ENCODE measurements around the gene RNF130. TPM values are rescaled to one million over a fixed set of nuclear protein-coding genes. Genes with fewer than 3 reads are reported as not detected.

RNF130 gene
- total and polyA plus RNA-seq, 4 donors, result 24.9 to 93.1 (median 51.4) TPM

DNA sequence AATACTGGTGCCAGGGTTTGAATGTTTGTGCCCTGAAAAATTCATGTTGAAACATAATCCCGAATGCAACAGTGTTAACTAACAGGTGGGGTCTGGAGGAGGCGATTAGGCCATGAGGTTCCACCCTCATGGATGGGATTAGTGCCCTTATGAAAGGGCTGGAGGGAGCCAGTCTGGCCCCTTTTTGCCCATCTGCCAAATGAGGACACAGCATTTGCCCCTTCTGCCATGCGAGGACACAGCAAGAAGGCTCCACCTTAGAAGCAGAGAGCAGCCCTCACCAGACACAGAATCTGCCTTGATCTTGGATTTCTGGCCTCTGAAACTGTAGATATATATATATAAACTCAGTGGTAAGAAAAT lies 32.6 kb upstream of the RNF130 start:
- DNase-seq (ENCODE audit: low spot score), result no peak
- H3K4me3 ChIP-seq (ENCODE audit: low read depth in 1 of 3, low read length in 3 of 3), result no peak overlapping the region
- TF ChIP-seq, protein P1, sequence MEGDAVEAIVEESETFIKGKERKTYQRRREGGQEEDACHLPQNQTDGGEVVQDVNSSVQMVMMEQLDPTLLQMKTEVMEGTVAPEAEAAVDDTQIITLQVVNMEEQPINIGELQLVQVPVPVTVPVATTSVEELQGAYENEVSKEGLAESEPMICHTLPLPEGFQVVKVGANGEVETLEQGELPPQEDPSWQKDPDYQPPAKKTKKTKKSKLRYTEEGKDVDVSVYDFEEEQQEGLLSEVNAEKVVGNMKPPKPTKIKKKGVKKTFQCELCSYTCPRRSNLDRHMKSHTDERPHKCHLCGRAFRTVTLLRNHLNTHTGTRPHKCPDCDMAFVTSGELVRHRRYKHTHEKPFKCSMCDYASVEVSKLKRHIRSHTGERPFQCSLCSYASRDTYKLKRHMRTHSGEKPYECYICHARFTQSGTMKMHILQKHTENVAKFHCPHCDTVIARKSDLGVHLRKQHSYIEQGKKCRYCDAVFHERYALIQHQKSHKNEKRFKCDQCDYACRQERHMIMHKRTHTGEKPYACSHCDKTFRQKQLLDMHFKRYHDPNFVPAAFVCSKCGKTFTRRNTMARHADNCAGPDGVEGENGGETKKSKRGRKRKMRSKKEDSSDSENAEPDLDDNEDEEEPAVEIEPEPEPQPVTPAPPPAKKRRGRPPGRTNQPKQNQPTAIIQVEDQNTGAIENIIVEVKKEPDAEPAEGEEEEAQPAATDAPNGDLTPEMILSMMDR (IDR thresholded peaks at IDR 0.05; ENCODE audit: low read depth, low read length, missing input control), result no peak
- TF ChIP-seq RXRA (IDR thresholded peaks at IDR 0.05) (no peak), JUND (IDR thresholded peaks at IDR 0.05) (no peak)
- TF ChIP-seq, protein P2, sequence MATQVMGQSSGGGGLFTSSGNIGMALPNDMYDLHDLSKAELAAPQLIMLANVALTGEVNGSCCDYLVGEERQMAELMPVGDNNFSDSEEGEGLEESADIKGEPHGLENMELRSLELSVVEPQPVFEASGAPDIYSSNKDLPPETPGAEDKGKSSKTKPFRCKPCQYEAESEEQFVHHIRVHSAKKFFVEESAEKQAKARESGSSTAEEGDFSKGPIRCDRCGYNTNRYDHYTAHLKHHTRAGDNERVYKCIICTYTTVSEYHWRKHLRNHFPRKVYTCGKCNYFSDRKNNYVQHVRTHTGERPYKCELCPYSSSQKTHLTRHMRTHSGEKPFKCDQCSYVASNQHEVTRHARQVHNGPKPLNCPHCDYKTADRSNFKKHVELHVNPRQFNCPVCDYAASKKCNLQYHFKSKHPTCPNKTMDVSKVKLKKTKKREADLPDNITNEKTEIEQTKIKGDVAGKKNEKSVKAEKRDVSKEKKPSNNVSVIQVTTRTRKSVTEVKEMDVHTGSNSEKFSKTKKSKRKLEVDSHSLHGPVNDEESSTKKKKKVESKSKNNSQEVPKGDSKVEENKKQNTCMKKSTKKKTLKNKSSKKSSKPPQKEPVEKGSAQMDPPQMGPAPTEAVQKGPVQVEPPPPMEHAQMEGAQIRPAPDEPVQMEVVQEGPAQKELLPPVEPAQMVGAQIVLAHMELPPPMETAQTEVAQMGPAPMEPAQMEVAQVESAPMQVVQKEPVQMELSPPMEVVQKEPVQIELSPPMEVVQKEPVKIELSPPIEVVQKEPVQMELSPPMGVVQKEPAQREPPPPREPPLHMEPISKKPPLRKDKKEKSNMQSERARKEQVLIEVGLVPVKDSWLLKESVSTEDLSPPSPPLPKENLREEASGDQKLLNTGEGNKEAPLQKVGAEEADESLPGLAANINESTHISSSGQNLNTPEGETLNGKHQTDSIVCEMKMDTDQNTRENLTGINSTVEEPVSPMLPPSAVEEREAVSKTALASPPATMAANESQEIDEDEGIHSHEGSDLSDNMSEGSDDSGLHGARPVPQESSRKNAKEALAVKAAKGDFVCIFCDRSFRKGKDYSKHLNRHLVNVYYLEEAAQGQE (IDR thresholded peaks at IDR 0.05), result no peak
- no peak overlapping the region for H3K27ac ChIP-seq (ENCODE audit: low read depth in 1 of 2, low read length in 2 of 2)
- H3K27me3 ChIP-seq (ENCODE audit: control insufficient read depth in 4 of 4, insufficient read depth in 4 of 4, low read length in 3 of 4), result no peaks in the 10 kb centered on the region
- H3K9me3 ChIP-seq (ENCODE audit: control insufficient read depth in 4 of 4, low read length in 3 of 4), result peaks cover 0 to 6% (median under 1%) of the 10 kb centered on the region in 4 donors
- WGBS, result 94% methylated on average over 3 of the region's 3 CpGs
- no peaks in the 10 kb centered on the region for H3K4me1 ChIP-seq (ENCODE audit: control insufficient read depth in 4 of 4, insufficient read depth in 4 of 4, low read length in 3 of 4)
- H3K36me3 ChIP-seq (ENCODE audit: control insufficient read depth in 4 of 4, insufficient read depth in 3 of 4, low read depth in 1 of 4, low read length in 3 of 4), result no peaks in the 10 kb centered on the region
- H3K9ac ChIP-seq (ENCODE audit: low read depth in 1 of 2, low read length in 2 of 2), result no peak overlapping the region

DNA sequence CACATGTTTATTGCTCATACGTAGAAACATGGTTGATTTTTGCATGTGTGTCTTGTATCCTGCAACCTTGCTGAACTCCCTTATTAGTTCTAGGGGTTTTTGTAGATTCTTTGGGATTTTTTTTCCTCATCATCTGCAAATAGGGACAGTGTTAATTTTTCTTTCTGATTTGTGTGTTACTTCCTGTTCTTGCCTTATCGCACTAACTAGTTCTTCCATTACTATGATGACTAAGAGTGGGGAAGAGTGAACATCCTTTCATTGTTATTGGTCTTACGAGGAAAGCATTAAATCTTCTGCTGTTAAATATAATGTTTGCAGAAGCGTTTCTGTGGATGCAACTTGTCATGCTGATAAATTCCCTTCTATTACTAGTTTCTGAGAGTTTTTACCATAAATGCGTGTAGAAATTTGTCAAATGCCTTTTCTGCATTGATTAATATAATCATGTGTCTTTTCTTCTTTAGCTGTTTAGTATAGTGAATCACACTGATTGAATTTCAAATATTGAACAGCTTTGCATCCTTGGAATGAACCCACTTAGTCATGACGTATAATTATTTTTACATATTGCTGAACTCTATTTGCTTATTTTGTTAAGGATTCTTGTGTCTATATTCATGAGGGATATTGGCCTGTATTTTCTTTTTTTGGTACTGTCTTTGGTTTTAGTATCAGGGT lies 32.1 kb upstream of the RNF130 start:
- WGBS, result 86% methylated on average over 6 of the region's 6 CpGs
- TF ChIP-seq FOXA1 (IDR thresholded peaks at IDR 0.05), result no peak
- TF ChIP-seq HNF4A (conservative IDR thresholded peaks at IDR 0.05), result no peak
- no peak for TF ChIP-seq JUND (IDR thresholded peaks at IDR 0.05)
- TF ChIP-seq, protein P3, sequence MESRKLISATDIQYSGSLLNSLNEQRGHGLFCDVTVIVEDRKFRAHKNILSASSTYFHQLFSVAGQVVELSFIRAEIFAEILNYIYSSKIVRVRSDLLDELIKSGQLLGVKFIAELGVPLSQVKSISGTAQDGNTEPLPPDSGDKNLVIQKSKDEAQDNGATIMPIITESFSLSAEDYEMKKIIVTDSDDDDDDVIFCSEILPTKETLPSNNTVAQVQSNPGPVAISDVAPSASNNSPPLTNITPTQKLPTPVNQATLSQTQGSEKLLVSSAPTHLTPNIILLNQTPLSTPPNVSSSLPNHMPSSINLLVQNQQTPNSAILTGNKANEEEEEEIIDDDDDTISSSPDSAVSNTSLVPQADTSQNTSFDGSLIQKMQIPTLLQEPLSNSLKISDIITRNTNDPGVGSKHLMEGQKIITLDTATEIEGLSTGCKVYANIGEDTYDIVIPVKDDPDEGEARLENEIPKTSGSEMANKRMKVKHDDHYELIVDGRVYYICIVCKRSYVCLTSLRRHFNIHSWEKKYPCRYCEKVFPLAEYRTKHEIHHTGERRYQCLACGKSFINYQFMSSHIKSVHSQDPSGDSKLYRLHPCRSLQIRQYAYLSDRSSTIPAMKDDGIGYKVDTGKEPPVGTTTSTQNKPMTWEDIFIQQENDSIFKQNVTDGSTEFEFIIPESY (IDR thresholded peaks at IDR 0.05), result no peak

DNA sequence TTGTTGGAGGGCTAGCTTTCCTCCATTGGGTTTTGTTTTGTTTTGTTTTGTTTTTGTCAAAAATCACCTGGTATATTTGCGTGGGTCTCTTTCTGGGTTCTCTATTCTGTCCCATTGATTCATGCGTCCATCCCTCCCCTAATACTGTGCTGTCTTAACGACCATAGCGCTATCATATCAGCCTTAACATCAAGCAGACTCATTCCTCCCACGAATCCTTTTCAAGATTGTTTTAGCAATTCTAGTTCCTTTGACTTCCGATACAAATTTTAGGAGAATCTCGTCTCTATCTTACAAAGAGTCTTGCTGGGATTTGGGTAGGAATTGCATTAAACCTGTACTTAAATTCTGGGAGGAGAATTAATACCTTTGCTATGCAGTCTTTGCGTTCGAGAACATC lies 31.1 kb upstream of the RNF130 start:
- no peaks in the 10 kb centered on the region for H3K36me3 ChIP-seq (ENCODE audit: control insufficient read depth in 4 of 4, insufficient read depth in 3 of 4, low read depth in 1 of 4, low read length in 3 of 4)
- H3K27ac ChIP-seq (ENCODE audit: low read depth in 1 of 2, low read length in 2 of 2), result no peak overlapping the region
- H3K4me1 ChIP-seq (ENCODE audit: control insufficient read depth in 4 of 4, insufficient read depth in 4 of 4, low read length in 3 of 4), result no peaks in the 10 kb centered on the region
- H3K4me3 ChIP-seq (ENCODE audit: low read depth in 1 of 3, low read length in 3 of 3), result no peak overlapping the region
- H3K27me3 ChIP-seq (ENCODE audit: control insufficient read depth in 4 of 4, insufficient read depth in 4 of 4, low read length in 3 of 4), result no peaks in the 10 kb centered on the region
- DNase-seq (ENCODE audit: low spot score), result no peak
- no peak overlapping the region for H3K9ac ChIP-seq (ENCODE audit: low read depth in 1 of 2, low read length in 2 of 2)
- H3K9me3 ChIP-seq (ENCODE audit: control insufficient read depth in 4 of 4, low read length in 3 of 4), result peaks cover 0 to 6% (median under 1%) of the 10 kb centered on the region in 4 donors
- TF ChIP-seq RAD21 (IDR thresholded peaks at IDR 0.05) (no peak), FOXA1 (IDR thresholded peaks at IDR 0.05) (no peak), HNF4A (conservative IDR thresholded peaks at IDR 0.05) (no peak), FOXA2 (IDR thresholded peaks at IDR 0.05) (no peak), YY1 (IDR thresholded peaks at IDR 0.05) (no peak), JUND (IDR thresholded peaks at IDR 0.05) (no peak), GABPA (IDR thresholded peaks at IDR 0.05 in 1 of 2, conservative IDR thresholded peaks at IDR 0.05 in 1 of 2) (no peak)
- TF ChIP-seq, protein P4, sequence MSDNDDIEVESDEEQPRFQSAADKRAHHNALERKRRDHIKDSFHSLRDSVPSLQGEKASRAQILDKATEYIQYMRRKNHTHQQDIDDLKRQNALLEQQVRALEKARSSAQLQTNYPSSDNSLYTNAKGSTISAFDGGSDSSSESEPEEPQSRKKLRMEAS (IDR thresholded peaks at IDR 0.05), result no peak
- TF ChIP-seq, protein P5, sequence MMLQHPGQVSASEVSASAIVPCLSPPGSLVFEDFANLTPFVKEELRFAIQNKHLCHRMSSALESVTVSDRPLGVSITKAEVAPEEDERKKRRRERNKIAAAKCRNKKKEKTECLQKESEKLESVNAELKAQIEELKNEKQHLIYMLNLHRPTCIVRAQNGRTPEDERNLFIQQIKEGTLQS (IDR thresholded peaks at IDR 0.05), result no peak
- 85% methylated on average over 9 of the region's 9 CpGs for WGBS

More for the DNA sequence above, 32.1 kb upstream of the RNF130 start:
- no peak overlapping the region for H3K9ac ChIP-seq (ENCODE audit: low read depth in 1 of 2, low read length in 2 of 2)
- H3K9me3 ChIP-seq (ENCODE audit: control insufficient read depth in 4 of 4, low read length in 3 of 4), result peaks cover 0 to 6% (median under 1%) of the 10 kb centered on the region in 4 donors
- no peaks in the 10 kb centered on the region for H3K27me3 ChIP-seq (ENCODE audit: control insufficient read depth in 4 of 4, insufficient read depth in 4 of 4, low read length in 3 of 4)
- DNase-seq (ENCODE audit: low spot score), result no peak
- no peak overlapping the region for H3K27ac ChIP-seq (ENCODE audit: low read depth in 1 of 2, low read length in 2 of 2)
- no peaks in the 10 kb centered on the region for H3K36me3 ChIP-seq (ENCODE audit: control insufficient read depth in 4 of 4, insufficient read depth in 3 of 4, low read depth in 1 of 4, low read length in 3 of 4)
- no peak overlapping the region for H3K4me3 ChIP-seq (ENCODE audit: low read depth in 1 of 3, low read length in 3 of 3)
- no peaks in the 10 kb centered on the region for H3K4me1 ChIP-seq (ENCODE audit: control insufficient read depth in 4 of 4, insufficient read depth in 4 of 4, low read length in 3 of 4)
